ENCODE measurements around the gene MUTYH.
A peak's percentile ranks its signal among the peaks of the same experiment; 100 is the strongest.

DNA sequence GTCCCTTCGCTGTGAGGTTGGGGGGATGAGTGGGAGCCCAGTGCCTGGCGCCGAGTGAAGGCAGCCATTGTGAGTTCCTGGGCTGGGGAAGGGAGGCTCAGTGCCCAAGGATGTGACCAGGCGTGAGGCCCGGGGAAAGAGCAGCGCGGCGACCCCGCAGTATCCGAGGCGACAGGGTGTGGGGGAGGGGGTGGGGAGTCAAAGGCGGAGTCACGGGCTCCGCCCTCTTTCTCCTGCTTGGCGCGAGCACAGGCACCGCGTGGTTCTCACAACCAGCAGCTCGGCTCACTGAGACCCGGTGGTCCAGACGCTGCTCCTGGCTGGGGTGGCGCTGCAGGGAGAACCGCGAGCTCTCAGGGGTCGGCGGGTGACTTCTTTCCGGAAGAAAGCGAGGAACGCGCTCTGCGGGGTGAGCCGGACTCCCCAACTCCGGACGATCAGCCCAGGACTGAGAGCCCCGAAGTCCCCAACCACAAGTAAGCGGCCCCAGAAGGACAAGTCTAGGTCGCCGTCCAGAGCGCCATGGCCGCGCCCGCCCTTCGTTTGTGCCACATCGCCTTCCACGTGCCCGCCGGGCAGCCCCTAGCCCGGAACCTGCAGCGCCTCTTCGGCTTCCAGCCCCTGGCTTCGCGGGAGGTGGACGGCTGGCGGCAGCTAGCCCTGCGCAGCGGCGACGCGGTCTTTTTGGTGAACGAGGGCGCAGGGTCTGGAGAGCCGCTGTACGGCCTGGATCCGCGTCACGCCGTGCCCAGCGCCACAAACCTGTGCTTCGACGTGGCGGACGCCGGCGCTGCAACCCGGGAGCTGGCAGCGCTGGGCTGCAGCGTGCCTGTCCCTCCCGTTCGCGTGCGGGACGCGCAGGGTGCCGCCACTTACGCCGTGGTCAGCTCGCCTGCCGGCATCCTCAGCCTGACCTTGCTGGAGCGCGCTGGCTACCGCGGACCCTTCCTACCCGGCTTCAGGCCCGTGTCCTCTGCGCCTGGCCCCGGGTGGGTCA lies 13.3 kb downstream of the MUTYH start, which contains the start of gene HPDL:
- TF ChIP-seq, protein P1, sequence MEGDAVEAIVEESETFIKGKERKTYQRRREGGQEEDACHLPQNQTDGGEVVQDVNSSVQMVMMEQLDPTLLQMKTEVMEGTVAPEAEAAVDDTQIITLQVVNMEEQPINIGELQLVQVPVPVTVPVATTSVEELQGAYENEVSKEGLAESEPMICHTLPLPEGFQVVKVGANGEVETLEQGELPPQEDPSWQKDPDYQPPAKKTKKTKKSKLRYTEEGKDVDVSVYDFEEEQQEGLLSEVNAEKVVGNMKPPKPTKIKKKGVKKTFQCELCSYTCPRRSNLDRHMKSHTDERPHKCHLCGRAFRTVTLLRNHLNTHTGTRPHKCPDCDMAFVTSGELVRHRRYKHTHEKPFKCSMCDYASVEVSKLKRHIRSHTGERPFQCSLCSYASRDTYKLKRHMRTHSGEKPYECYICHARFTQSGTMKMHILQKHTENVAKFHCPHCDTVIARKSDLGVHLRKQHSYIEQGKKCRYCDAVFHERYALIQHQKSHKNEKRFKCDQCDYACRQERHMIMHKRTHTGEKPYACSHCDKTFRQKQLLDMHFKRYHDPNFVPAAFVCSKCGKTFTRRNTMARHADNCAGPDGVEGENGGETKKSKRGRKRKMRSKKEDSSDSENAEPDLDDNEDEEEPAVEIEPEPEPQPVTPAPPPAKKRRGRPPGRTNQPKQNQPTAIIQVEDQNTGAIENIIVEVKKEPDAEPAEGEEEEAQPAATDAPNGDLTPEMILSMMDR (IDR thresholded peaks at IDR 0.05) = no peak
- no peak for TF ChIP-seq POLR2A (IDR thresholded peaks at IDR 0.05)
- TF ChIP-seq EP300 (IDR thresholded peaks at IDR 0.05) = peak in 1 of 2 donors; percentile 48
